ENCODE results near the gene ALG13. TPM values are rescaled to one million over a fixed set of nuclear protein-coding genes. Genes with fewer than 3 reads are reported as not detected.

ALG13 gene
- total and polyA plus RNA-seq, 10 of the 15 experiments (the other 5 are each of a cell fraction or from before 2014, with no cell fraction given) = 30.5 to 119 (median 51.1) TPM

DNA sequence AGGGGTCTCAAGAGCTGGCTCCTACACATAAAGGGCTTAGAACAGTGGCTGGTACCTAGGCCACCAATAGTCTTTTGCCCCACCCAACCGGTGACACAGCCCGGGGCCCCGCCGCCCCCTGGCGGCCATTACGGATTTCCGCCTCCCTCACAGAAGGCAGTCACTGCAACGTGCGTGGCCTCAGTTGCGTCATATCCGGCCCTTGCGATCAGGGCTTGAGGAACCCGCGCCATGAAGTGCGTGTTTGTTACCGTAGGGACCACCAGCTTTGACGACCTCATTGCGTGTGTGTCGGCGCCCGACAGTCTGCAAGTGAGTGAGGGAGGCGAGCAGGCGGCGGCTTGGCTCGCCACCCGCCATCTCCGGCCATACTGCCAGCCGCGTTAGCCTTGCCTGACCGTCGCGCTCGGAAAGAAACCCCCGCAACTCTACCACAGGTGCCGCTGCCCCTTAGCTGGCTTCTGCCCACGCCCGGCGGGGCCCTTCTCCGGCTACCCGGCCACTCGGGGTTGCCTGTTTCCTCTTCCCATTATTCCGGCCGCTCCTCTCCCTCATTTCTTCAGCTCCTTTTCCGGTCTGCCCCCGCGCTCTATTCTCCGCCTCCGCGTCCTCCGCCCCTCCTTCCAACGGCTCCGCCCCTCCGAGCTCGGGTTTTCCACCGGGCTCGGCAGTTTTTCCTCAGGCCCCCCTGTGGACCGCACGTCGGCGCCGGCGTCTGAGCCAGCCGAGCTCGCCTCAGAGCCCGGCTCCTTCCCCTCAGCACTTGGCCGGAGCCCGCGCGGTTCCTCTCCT, at the start of gene ALG13 (continued):
- TF ChIP-seq, protein P1, sequence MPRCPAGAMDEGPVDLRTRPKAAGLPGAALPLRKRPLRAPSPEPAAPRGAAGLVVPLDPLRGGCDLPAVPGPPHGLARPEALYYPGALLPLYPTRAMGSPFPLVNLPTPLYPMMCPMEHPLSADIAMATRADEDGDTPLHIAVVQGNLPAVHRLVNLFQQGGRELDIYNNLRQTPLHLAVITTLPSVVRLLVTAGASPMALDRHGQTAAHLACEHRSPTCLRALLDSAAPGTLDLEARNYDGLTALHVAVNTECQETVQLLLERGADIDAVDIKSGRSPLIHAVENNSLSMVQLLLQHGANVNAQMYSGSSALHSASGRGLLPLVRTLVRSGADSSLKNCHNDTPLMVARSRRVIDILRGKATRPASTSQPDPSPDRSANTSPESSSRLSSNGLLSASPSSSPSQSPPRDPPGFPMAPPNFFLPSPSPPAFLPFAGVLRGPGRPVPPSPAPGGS (IDR thresholded peaks at IDR 0.05; ENCODE audit: borderline replicate concordance, insufficient read depth, low read depth, low read length, poor library complexity, severe bottlenecking) = peak; percentile 48
- no peak for TF ChIP-seq SREBF2 (IDR thresholded peaks at IDR 0.05; ENCODE audit: low read length)
- TF ChIP-seq STAT3 (IDR thresholded peaks at IDR 0.05; ENCODE audit: low read depth, low read length) = no peak
- TF ChIP-seq MYB (IDR thresholded peaks at IDR 0.05; ENCODE audit: borderline replicate concordance, low read depth, low read length) = no peak
- no peak for TF ChIP-seq HDAC2 (IDR thresholded peaks at IDR 0.05)
- TF ChIP-seq ZNF217 (IDR thresholded peaks at IDR 0.05) = no peak
- peak; percentile 31; the same call in 1 of the 2 replicates for TF ChIP-seq RAD21 (IDR thresholded peaks at IDR 0.05; ENCODE audit: insufficient read depth, low read depth, low read length)
- TF ChIP-seq, protein P2, sequence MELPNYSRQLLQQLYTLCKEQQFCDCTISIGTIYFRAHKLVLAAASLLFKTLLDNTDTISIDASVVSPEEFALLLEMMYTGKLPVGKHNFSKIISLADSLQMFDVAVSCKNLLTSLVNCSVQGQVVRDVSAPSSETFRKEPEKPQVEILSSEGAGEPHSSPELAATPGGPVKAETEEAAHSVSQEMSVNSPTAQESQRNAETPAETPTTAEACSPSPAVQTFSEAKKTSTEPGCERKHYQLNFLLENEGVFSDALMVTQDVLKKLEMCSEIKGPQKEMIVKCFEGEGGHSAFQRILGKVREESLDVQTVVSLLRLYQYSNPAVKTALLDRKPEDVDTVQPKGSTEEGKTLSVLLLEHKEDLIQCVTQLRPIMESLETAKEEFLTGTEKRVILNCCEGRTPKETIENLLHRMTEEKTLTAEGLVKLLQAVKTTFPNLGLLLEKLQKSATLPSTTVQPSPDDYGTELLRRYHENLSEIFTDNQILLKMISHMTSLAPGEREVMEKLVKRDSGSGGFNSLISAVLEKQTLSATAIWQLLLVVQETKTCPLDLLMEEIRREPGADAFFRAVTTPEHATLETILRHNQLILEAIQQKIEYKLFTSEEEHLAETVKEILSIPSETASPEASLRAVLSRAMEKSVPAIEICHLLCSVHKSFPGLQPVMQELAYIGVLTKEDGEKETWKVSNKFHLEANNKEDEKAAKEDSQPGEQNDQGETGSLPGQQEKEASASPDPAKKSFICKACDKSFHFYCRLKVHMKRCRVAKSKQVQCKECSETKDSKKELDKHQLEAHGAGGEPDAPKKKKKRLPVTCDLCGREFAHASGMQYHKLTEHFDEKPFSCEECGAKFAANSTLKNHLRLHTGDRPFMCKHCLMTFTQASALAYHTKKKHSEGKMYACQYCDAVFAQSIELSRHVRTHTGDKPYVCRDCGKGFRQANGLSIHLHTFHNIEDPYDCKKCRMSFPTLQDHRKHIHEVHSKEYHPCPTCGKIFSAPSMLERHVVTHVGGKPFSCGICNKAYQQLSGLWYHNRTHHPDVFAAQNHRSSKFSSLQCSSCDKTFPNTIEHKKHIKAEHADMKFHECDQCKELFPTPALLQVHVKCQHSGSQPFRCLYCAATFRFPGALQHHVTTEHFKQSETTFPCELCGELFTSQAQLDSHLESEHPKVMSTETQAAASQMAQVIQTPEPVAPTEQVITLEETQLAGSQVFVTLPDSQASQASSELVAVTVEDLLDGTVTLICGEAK (IDR thresholded peaks at IDR 0.05; ENCODE audit: borderline replicate concordance) = peak; percentile 82
